Measurements from ENCODE around the gene KCNMB1. TPM values are rescaled to one million over a fixed set of nuclear protein-coding genes. Genes with fewer than 3 reads are reported as not detected.

Gene KCNMB1
- total and polyA plus RNA-seq, 4 donors, result 1.4 to 5.2 (median 2.3) TPM

- peaks cover 0 to 14% (median 0%) of the 10 kb centered on the region in 5 donors for H3K4me1 ChIP-seq (ENCODE audit: control insufficient read depth in 5 of 5, insufficient read depth in 5 of 5, low read length in 5 of 5)
- no peak overlapping the region for H3K4me3 ChIP-seq
- no peak overlapping the region for H3K27ac ChIP-seq (ENCODE audit: low read depth in 1 of 2, low read length in 1 of 2)
- 57 to 84% methylated on average over 8 of the region's 8 CpGs for WGBS, 2 donors
- H3K9me3 ChIP-seq (ENCODE audit: control insufficient read depth in 4 of 4, insufficient read depth in 3 of 4, low read length in 3 of 4), result peaks cover 0 to 3% (median 0%) of the 10 kb centered on the region in 4 donors
- ATAC-seq (ENCODE audit: insufficient read depth, low FRiP score) (no peak), DNase-seq (peak; percentile 30 to 63 (median 30))
- TF ChIP-seq, protein P1, sequence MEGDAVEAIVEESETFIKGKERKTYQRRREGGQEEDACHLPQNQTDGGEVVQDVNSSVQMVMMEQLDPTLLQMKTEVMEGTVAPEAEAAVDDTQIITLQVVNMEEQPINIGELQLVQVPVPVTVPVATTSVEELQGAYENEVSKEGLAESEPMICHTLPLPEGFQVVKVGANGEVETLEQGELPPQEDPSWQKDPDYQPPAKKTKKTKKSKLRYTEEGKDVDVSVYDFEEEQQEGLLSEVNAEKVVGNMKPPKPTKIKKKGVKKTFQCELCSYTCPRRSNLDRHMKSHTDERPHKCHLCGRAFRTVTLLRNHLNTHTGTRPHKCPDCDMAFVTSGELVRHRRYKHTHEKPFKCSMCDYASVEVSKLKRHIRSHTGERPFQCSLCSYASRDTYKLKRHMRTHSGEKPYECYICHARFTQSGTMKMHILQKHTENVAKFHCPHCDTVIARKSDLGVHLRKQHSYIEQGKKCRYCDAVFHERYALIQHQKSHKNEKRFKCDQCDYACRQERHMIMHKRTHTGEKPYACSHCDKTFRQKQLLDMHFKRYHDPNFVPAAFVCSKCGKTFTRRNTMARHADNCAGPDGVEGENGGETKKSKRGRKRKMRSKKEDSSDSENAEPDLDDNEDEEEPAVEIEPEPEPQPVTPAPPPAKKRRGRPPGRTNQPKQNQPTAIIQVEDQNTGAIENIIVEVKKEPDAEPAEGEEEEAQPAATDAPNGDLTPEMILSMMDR (IDR thresholded peaks at IDR 0.05; ENCODE audit: control extremely low read depth, extremely low read depth), result no peak
- H3K9ac ChIP-seq (ENCODE audit: insufficient read depth in 1 of 2, low read length in 2 of 2), result no peak overlapping the region
- peaks cover 0 to 4% (median 3%) of the 10 kb centered on the region in 3 donors for H3K27me3 ChIP-seq (ENCODE audit: control insufficient read depth in 3 of 3, insufficient read depth in 3 of 3, low read length in 2 of 3)
- H3K36me3 ChIP-seq (ENCODE audit: control insufficient read depth in 4 of 4, insufficient read depth in 4 of 4, low read length in 4 of 4), result no peaks in the 10 kb centered on the region
These were observed 33.5 kb downstream of the KCNMB1 start for GRCh38 chr5:170355601-170356098.

- H3K36me3 ChIP-seq (ENCODE audit: control insufficient read depth in 4 of 4, insufficient read depth in 4 of 4, low read length in 4 of 4), result no peaks in the 10 kb centered on the region
- H3K27ac ChIP-seq (ENCODE audit: low read depth in 1 of 2, low read length in 1 of 2), result no peak overlapping the region
- TF ChIP-seq, protein P1 (IDR thresholded peaks at IDR 0.05; ENCODE audit: control extremely low read depth, extremely low read depth), result no peak
These were observed 35.2 kb downstream of the KCNMB1 start for GRCh38 chr5:170353961-170354360.

GRCh38 chr5:170353011-170353761 lies 36.0 kb downstream of the KCNMB1 start:
- TF ChIP-seq, protein P1 (IDR thresholded peaks at IDR 0.05; ENCODE audit: control extremely low read depth, extremely low read depth), result no peak
- Histone ChIP-seq H3K36me3 (ENCODE audit: control insufficient read depth in 4 of 4, insufficient read depth in 4 of 4, low read length in 4 of 4) (no peaks in the 10 kb centered on the region), H3K27ac (ENCODE audit: low read depth in 1 of 2, low read length in 1 of 2) (no peak overlapping the region), H3K9me3 (ENCODE audit: control insufficient read depth in 4 of 4, insufficient read depth in 3 of 4, low read length in 3 of 4) (peaks cover 0 to 3% (median 0%) of the 10 kb centered on the region in 4 donors), H3K4me3 (no peak overlapping the region), H3K4me1 (ENCODE audit: control insufficient read depth in 5 of 5, insufficient read depth in 5 of 5, low read length in 5 of 5) (peaks cover 0 to 14% (median 0%) of the 10 kb centered on the region in 5 donors), H3K27me3 (ENCODE audit: control insufficient read depth in 3 of 3, insufficient read depth in 3 of 3, low read length in 2 of 3) (peaks cover 0 to 13% (median 3%) of the 10 kb centered on the region in 3 donors), H3K9ac (ENCODE audit: insufficient read depth in 1 of 2, low read length in 2 of 2) (no peak overlapping the region)
- no peak for ATAC-seq (ENCODE audit: insufficient read depth, low FRiP score)
- peak in 2 of 3 donors; percentile 34 to 45 for DNase-seq
- 27 to 28% methylated on average over 18 of the region's 18 CpGs for WGBS, 2 donors

More at GRCh38 chr5:170353961-170354360, 35.2 kb downstream of the KCNMB1 start:
- no peak overlapping the region for H3K9ac ChIP-seq (ENCODE audit: insufficient read depth in 1 of 2, low read length in 2 of 2)
- 85 to 90% methylated on average over 9 of the region's 9 CpGs for WGBS, 2 donors
- peaks cover 0 to 14% (median 0%) of the 10 kb centered on the region in 5 donors for H3K4me1 ChIP-seq (ENCODE audit: control insufficient read depth in 5 of 5, insufficient read depth in 5 of 5, low read length in 5 of 5)
- DNase-seq (no peak), ATAC-seq (ENCODE audit: insufficient read depth, low FRiP score) (no peak)
- H3K4me3 ChIP-seq, result no peak overlapping the region
- H3K27me3 ChIP-seq (ENCODE audit: control insufficient read depth in 3 of 3, insufficient read depth in 3 of 3, low read length in 2 of 3), result peaks cover 0 to 8% (median 3%) of the 10 kb centered on the region in 3 donors
- peaks cover 0 to 3% (median 0%) of the 10 kb centered on the region in 4 donors for H3K9me3 ChIP-seq (ENCODE audit: control insufficient read depth in 4 of 4, insufficient read depth in 3 of 4, low read length in 3 of 4)
